ENCODE data around the gene TLX1. TPM values are rescaled to one million over a fixed set of nuclear protein-coding genes. Genes with fewer than 3 reads are reported as not detected.
A peak's percentile ranks its signal among the peaks of the same experiment; 100 is the strongest.

Gene TLX1
- total RNA-seq, 1 experiment from 2014 or later = not detected

GRCh38 chr10:101145145-101145544 is 14.0 kb downstream of the TLX1 start:
- BruUV-seq (replicated peaks) = no TSS peak
- intact Hi-C loops (cut with micrococcal nuclease) = no loop called here
- Histone ChIP-seq H3K4me2 (ENCODE audit: low read length) (no peak overlapping the region), H3K36me3 (ENCODE audit: low read depth, low read length) (no peaks in the 10 kb centered on the region), H4K20me1 (ENCODE audit: low read length) (no peaks in the 10 kb centered on the region), H3K9me3 (ENCODE audit: low read length) (no peaks in the 10 kb centered on the region), H3F3A (ENCODE audit: low read length, unreplicated experiment) (no peaks in the 10 kb centered on the region), H2AFZ (ENCODE audit: low read length) (no peak overlapping the region), H3K79me2 (ENCODE audit: low read length) (no peaks in the 10 kb centered on the region), H3K27me3 (ENCODE audit: low read length) (peaks cover 4% of the 10 kb centered on the region; the same call in 1 of the 2 replicates), H3K4me3 (ENCODE audit: low read length) (no peak overlapping the region), H3K9me2 (replicated peaks; ENCODE audit: low read length) (no peaks in the 10 kb centered on the region), H3K27ac (ENCODE audit: low read length) (no peak overlapping the region), H3K4me1 (ENCODE audit: insufficient read depth, low read length) (peaks cover 9% of the 10 kb centered on the region; the same call in 1 of the 2 replicates), H3K9ac (ENCODE audit: low read length) (no peak overlapping the region)
- no peak for DNase-seq
- no peak for ATAC-seq
- TF ChIP-seq CTCF (conservative IDR thresholded peaks at IDR 0.05; ENCODE audit: low read depth, low read length) = no peak
- no peak for TF ChIP-seq EZH2phosphoT487 (IDR thresholded peaks at IDR 0.05; ENCODE audit: borderline replicate concordance, low read length)
- TF ChIP-seq EZH2 (IDR thresholded peaks at IDR 0.05; ENCODE audit: low read length, unreplicated experiment) = no peak
- ChIA-PET POLR2A (ENCODE audit: unreplicated experiment) (no interaction called here), CTCF (no interaction called here)

- Histone ChIP-seq H3K4me2 (ENCODE audit: low read length) (peak overlapping the region; percentile 86; the same call in 1 of the 2 replicates), H2AFZ (ENCODE audit: low read length) (no peak overlapping the region), H3K79me2 (ENCODE audit: low read length) (no peaks in the 10 kb centered on the region), H3K9ac (ENCODE audit: low read length) (no peak overlapping the region), H3K27ac (ENCODE audit: low read length) (no peak overlapping the region), H3K27me3 (ENCODE audit: low read length) (peaks cover 4% of the 10 kb centered on the region; the same call in 1 of the 2 replicates), H3K4me1 (ENCODE audit: insufficient read depth, low read length) (peaks cover 9% of the 10 kb centered on the region; the same call in 1 of the 2 replicates), H3K9me2 (replicated peaks; ENCODE audit: low read length) (no peaks in the 10 kb centered on the region), H3K4me3 (ENCODE audit: low read length) (no peak overlapping the region), H3K36me3 (ENCODE audit: low read depth, low read length) (no peaks in the 10 kb centered on the region), H3F3A (ENCODE audit: low read length, unreplicated experiment) (no peaks in the 10 kb centered on the region), H4K20me1 (ENCODE audit: low read length) (no peaks in the 10 kb centered on the region), H3K9me3 (ENCODE audit: low read length) (no peaks in the 10 kb centered on the region)
- DNase-seq (no peak), ATAC-seq (no peak)
- ChIA-PET CTCF (no interaction called here), POLR2A (ENCODE audit: unreplicated experiment) (no interaction called here)
- no peak for TF ChIP-seq EZH2phosphoT487 (IDR thresholded peaks at IDR 0.05; ENCODE audit: borderline replicate concordance, low read length)
- no peak for TF ChIP-seq EZH2 (IDR thresholded peaks at IDR 0.05; ENCODE audit: low read length, unreplicated experiment)
- TF ChIP-seq CTCF (conservative IDR thresholded peaks at IDR 0.05; ENCODE audit: low read depth, low read length) = no peak
- BruUV-seq (replicated peaks) = no TSS peak
- intact Hi-C loops (cut with micrococcal nuclease) = no loop called here
These were observed 14.8 kb downstream of the TLX1 start for GRCh38 chr10:101145750-101146391.
